Pons (tissue), 1 donor: ENCODE results near the gene ZBTB25.
A peak's percentile ranks its signal among the peaks of the same experiment; 100 is the strongest.

Experiments
- DNase-seq: peaks from one replicate; pipeline ENCODE4 v3.0.0-alpha.2; 2016; ENCODE audit warnings: low spot score

The ZBTB25 gene

DNA sequence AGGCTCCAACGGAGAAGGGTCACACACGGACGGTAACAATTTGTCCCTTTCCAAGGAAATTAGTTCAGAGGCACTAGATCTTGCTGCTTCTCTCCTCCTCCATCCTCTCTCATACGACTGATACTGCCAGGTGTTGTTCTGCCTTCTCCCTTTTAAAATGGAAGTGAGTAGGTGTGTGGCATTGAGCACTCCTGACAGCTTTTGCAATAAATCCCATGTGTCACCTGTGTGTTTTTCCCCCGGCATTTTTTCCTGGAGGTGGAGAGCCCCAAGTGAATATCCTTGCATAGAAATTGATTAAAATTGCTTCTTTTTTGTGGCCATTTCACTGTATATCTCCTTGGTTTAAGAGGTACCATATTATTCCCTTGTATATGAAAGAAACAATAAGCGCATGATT, 64.5 kb downstream of the ZBTB25 start:
- no peak for DNase-seq

DNA sequence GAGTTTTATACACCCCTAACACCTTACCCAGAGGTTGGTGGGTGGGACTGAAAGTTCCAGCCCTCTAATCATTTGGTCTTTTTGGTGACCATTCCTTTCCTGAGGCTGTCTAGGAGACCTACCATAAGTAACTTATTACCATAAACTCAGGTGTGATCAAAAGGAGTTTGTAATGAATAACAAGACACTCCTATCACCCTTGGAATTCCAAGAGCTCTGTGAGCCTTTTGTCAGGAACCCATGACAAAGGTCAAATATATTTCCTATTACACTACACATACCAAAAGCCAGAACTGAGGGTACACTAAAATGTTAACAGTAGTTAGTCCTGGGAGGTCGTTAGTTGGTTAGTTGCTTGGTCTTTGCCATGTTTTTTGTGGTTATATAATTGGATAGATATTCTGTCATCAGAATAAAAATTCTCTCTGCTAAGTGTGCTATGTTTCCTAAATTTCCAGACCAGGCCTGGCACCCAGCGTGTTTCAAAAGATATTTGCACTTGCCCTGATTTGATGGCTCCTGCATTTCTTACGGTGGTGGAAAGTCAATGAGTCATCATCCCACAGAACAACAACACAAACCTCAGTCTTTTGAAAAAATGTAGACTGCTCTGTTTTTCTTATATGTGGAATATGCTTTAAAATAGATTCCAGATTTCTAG, 65.3 kb downstream of the ZBTB25 start:
- DNase-seq = no peak

DNA sequence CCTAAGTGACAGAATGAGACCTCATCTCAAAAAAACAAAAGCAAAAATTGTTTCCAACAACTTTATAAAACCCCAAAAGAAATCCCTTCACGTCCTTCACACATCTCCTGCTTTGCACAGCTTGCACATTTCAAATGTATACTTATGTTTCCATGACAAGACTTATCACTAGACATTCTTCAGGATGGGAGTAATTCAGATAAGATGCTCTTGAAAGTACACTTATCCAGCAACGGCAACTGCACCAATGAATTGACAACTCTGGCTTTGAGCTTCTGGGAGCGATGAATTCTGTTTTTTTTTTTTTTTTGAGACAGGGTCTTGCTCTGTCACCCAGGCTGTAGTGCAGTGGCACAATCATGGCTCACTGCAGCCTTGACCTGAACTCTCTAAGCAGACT, 69.1 kb downstream of the ZBTB25 start:
- DNase-seq = no peak

DNA sequence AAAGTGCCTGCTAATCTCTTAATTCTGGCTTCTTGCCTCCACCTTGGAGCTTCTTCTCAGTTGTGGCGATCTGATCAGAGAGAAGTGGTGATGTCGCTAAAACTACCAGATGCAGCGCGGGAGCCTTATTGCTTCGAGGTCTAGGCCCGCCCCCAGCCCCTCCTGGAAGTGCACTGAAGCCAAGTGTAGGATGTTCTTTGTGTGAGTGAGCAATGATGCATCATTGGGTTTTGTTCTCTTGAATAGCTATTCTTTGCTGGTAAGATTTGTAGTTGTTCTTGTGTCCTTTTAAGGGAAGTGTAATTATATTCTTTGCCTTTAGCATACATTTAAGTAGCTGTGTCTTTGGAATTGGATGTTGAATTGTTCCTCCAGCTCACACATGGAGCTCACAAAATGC, 79.7 kb downstream of the ZBTB25 start:
- no peak for DNase-seq

DNA sequence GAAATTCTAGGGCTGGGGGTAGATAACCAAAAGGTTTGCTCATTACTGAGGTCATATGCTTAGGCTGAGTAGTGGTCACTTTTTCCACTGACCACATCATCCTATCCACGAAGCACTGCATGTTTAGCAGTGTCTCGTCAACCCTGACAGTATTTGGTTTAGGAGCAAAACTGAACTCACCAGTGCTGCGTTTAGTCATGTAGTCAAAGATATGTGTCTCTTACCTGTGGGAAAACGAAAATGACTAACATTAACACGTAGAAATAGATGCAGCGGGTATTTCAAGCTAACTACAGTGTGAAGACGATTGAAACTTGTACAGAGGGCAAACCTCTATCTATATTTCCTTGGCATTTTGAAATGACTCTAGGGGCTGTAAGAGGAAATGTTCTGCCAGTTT, 80.9 kb downstream of the ZBTB25 start:
- DNase-seq = no peak

DNA sequence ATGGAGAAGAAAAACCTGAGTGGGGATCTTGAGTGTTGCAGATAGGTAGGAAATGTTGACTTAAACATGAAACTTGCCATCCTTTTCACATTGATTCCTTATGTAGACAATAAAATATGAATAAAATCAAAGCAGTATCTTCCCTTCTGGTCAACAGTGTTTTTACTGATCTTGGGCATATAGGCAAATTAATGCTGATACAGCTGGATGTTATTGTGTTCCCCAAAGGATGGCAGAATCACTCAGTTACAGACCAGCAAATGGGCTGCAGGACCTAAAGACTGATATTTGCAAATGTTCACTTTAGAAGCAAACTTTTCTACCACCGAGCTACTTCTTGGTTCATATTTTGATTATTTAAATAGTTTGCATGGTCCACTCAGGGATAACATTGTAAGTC, 81.6 kb downstream of the ZBTB25 start:
- DNase-seq = no peak

DNA sequence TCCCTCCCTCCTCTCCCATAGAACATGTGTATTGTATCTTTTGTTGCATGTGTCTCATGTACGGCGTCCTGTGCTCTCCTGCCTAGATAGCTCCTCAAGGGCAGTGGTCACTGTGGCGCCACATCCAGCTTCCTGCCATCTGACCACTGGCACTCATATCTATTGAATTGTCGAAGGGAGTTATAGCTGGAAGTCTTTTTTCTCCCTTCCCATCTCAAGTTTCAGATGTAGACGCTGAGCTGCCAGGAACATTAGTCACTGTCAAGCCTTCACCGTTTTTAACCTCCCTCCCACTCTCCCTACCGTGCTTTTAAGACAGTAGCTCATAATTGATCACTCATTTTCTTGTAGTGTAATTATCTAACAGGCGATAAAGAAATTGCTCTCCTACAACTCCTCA, 82.5 kb downstream of the ZBTB25 start:
- no peak for DNase-seq

DNA sequence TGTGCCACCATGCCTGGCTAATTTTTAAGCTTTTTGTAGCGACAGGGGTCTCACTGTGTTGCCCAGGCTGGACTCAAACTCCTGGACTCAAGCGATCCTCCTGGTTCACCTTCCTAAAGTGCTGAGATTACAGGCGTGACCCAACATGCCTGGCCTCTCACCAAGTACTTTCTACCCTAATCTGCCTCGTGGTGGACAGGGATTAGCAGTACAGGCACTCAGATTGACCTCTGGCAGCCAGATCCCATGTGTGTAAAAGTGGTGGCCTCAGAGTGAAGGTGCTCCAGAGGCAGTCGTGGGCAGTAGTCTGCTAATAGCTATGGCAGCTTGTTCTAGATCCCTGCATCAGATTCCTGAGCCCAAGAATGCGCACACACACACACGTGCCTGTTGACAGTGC, 84.6 kb downstream of the ZBTB25 start:
- DNase-seq = no peak

DNA sequence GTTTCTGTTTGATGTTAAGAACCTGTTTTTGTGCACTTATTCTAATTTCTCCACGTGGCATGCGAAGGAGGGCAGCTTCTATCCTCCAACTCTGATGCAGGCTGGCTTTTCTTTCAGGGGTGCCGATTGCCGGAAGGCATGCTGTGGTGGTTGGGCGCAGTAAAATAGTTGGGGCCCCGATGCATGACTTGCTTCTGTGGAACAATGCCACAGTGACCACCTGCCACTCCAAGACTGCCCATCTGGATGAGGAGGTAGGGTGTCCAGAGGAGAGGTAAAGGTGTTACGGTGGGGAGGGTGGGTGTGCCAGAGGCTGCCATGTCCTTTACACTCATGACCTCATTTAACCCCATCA, 85.9 kb downstream of the ZBTB25 start:
- DNase-seq = no peak

DNA sequence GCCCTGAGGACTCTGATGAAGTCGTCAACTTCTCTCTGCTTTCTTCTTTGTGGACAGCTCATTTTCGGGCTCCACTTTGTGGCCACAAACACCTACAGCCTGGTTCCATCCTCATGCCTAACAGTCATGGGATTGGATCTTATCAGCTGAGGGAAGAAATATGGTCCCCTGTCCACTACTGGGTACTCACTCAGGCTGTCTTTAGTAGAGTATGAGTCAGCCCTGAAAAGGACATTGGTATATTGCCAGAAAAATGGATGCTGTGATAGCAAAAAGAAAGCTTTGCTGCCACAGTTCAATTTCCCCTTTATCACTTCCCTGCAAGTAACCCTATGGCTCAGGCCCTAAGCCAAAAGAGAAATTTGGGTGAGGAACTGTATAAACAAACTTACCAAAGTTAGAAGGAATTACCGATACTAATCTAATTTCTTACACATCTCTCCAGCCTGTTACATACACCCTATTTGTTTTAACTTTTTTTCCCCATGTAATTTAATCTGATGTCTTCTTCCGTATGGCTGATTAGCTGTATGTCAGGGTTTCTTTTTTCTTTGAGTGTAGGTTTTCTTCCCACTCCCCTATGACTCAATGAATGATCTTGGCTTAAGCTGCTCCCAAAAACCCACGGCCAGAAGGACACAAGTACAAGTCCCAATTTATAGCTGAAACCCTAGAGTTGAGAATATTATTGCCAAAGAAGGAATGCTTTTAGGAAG, 86.4 kb downstream of the ZBTB25 start:
- no peak for DNase-seq

DNA sequence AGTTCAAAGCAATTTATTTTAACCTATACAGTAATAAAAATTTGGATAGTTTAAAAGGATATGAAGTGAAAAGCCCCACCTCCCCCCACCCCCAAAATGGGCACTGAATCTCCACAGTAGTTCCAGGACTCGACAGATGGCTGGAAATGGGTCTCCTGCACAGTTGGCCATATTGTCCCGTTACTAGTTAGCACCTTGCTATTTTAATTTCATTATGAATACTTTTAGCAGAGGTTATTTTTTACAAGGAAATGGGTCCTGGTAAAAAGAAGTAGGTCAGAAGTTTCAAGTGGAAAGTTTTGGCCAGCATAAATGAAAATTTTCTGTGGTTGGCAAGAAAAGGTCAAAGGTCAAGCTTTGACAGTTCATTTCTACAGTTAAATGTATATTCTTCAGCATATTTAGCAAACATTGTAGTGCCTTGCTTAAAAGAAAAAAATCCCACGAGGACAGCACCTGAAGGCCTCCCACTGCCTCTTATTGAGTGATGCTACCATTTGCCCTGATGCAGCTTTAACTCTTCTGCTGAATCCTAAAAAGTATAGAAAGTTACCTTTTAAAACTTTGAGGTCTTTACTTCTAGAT, 87.2 kb downstream of the ZBTB25 start:
- no peak for DNase-seq

DNA sequence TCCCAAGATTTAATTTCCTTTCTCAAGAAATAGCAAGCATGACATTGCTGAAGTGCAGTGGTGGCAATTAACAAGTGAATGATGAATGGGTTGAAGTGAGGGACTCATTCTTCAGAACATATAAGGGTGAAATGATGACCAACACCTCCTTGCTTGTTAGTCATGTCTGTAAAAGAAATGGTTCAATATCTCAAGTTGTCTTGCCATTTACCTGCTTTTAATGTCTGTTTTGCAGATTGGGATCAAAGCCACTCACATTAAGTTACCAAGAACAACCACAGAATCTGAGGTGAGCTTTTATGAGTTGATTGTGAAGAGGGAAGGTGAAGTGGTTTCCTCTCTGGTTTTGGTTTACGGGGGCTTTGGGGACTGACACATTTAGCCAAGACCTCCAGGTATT, 91.4 kb downstream of the ZBTB25 start:
- no peak for DNase-seq

DNA sequence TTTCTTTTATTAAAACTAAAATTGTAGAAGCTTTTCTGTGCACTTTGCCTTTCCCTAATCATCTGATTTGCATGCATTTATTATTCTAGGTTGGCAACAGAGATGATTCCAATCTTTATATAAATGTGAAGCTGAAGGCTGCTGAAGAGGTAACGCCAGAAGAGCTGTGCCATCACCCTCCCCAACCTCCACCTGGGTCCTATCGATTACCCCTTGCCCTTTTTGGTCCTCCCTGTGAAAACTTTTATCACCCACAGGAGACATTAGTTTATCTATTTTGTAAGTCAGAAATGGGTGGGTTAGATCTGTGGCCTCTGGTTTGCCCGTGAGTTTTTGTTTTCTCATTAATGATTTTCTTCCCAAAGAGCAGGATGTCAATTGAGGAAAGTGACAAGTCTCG, 92.6 kb downstream of the ZBTB25 start:
- DNase-seq = no peak

DNA sequence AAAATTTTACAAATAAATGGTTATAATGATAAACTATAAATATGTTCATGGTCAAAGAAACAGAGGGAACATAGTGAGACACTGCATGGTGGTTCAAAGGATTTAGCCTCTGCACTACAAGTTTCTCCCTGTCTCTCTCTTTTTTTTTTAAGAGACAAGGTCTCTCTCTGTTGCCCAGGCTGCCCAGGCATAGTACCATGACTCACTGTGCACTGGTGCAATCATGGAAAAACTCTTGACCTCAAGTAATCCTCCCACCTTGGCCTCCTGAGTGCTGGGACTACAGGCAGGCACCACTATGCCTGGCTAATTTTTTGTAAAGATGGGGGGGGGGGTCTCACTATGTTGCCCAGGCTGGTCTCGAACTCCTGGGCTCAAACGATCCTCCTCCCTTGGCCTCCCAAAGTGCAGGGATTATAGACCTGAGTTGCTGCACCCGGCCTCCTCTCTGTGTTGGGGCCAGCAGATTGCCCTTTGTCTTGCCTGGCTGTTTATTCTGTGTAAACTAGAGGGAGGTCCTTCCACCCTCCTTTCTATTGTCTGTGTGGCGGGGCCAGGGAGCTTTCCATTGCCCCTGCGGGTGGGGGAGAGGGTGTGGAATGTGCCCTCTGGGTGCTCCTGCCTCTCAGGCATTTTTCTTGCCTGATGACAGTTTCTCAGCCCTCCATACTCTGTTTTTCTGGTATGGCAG, 93.4 kb downstream of the ZBTB25 start:
- DNase-seq = no peak

DNA sequence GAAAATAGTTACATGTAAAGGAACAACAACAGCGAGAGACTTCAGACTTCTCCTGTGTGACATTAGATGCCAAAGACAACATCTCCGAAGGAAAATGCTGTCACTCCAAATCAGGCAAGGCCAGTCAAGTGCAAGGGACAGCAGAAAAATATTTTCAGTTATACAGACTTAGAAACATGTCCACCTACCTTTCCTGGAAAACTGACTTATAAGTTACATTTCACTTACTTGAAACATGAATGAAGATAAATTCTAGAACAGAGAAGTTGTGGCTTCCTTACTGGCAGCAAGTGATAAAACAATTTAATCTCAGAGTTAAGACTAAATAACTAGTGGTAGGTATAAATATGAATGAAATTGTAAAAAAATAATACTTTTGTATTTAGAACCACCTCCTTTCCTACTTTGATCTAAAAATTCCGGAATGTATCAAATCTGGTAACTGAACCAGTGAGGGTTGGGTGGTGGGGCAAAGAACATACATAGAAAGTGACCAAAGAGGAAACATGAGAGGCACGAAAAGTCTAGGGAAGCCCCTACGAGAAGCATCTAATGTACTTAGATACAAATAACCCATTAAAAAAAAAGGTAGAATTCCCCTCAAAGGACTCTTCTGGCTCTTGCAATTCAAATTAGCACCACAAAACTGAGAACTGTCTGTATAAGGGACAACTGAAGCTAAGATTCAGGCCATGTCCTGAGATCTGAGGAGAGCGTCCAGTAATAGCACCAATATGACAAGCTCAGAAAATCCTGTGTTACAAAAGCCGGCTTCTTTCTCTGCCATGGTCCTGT, 94.3 kb downstream of the ZBTB25 start:
- no peak for DNase-seq

DNA sequence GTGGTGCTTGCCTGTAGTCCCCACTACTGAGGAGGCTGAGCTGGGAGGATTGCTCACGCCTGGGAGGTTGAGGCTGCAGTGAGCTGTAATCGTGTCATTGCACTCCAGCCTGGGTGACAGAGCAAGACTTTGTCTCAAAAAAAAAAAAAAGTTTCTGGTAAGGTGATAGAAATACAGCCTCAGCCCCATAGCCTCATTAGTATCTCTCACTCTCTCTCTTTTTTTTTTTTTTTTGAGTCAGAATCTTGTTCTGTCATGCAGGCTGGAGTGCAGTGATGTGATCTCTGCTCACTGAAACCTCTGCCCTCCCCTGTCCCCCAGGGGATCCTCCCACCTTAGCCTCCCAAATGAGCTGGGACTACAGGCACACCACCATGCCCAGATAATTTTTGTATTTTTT, 96.3 kb downstream of the ZBTB25 start:
- no peak for DNase-seq

DNA sequence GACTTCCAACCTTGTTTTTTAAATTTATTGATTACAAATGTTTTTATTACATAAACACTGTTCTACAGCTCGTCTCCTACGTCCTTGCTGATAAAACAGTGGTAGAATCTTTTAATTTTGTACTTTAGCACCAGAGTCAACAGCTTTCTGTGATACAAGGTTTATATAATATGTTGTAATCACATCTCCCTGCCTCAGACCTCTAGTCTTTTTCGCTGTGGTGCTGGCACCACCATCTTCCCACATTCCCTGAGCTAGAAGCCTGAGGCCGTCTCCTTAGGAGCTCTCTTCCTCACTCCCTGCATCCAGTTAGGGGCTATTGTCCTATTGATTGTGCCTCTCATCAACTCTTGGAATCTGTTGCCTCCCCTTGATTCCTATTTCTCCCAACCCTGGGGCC, 98.3 kb downstream of the ZBTB25 start:
- DNase-seq = no peak

DNA sequence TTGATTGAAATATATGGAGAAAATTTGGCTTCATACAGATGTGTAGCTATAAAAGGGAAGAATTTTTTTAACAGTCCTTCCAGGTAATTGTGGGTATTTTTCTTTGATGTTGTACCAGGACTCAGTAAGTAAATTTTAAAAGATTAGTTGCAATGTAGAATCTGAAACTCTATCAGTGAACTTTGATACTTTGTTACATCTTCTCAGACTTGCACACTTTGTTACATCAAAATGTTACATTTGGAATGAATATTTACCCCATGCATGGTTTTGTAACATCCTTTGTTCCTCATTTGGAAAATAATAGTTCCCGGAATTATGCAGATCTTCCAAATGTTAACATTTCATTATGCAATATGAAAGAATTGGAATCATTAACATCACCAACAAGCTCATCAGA, 101.7 kb downstream of the ZBTB25 start:
- DNase-seq = no peak

DNA sequence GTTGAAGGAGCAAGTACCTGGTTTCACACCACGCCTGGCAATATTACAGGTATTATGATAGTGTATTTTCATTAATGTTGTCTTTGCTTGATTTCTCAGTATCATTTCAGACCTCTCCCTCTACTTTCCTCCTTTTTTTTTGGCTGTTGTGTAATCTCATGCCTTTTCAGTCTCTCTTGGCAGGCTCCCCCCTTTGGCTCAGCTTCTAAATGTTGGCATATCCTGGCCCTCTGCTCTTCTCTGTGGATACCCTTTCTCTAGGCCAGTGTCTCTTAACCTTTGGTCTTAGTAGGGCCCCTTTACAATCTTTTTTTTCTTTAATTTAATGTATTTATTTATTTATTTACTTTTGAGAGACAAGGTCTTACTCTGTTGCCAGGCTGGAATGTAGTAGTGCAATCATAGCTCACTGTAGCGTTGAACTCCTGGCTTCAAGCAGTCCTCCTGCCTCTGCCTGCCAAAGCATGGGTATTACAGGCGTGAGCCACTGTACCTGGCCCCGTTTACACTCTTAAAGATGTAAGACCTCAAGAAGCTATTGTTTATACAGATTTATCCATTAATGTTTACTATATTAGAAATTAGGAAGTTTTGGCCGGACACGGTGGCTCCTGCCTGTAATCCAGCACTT, 102.7 kb downstream of the ZBTB25 start:
- DNase-seq = peak; percentile 18
